ENCODE results near the gene PFDN5. TPM values are rescaled to one million over a fixed set of nuclear protein-coding genes. Genes with fewer than 3 reads are reported as not detected.

Gene PFDN5
- total and polyA plus RNA-seq, 9 of the 15 experiments (the other 6 are each of a cell fraction or from before 2014, with no cell fraction given): 361 to 1,636 (median 742) TPM

DNA sequence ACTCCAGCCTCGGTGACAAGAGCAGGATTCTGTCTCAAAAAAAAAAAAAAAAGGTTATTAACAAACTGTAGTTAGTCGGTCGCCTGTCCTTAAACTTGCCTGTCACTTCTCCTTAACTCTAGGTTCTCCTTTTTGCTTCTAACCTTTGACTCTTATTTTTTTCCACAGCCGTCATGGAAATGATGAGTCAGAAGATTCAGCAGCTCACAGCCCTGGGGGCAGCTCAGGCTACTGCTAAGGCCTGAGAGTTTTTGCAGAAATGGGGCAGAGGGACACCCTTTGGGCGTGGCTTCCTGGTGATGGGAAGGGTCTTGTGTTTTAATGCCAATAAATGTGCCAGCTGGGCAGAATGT is 3.7 kb downstream of the PFDN5 start (continued):
- no peak for TF ChIP-seq HMGXB4 (CRISPR knock-in tag; IDR thresholded peaks at IDR 0.05)
- TF ChIP-seq CGGBP1 (CRISPR knock-in tag; IDR thresholded peaks at IDR 0.05): no peak
- no peak for TF ChIP-seq PRMT5 (CRISPR knock-in tag; IDR thresholded peaks at IDR 0.05)
- TF ChIP-seq E2F3 (CRISPR knock-in tag; IDR thresholded peaks at IDR 0.05): no peak
- TF ChIP-seq ARNT (IDR thresholded peaks at IDR 0.05): no peak
- no peak for TF ChIP-seq ETV6 (IDR thresholded peaks at IDR 0.05; ENCODE audit: borderline replicate concordance in 1 of 2, low read depth in 2 of 2, low read length in 1 of 2)
- TF ChIP-seq ETV6 (CRISPR knock-in tag; IDR thresholded peaks at IDR 0.05; ENCODE audit: borderline replicate concordance): no peak
- no peak for TF ChIP-seq RFX5 (IDR thresholded peaks at IDR 0.05; ENCODE audit: low read depth, low read length)
- no peak for TF ChIP-seq EGR1 (conservative IDR thresholded peaks at IDR 0.05)
- no peak for TF ChIP-seq HNRNPL (IDR thresholded peaks at IDR 0.05; ENCODE audit: low read depth, low read length)
- TF ChIP-seq ELF4 (CRISPR knock-in tag; IDR thresholded peaks at IDR 0.05): no peak
- no peak for TF ChIP-seq ARID4B (CRISPR knock-in tag; IDR thresholded peaks at IDR 0.05)
- TF ChIP-seq NCOA6 (IDR thresholded peaks at IDR 0.05): no peak
- no peak for TF ChIP-seq MBD1 (CRISPR knock-in tag; IDR thresholded peaks at IDR 0.05)
- TF ChIP-seq ZNF766 (CRISPR knock-in tag; conservative IDR thresholded peaks at IDR 0.05): no peak
- TF ChIP-seq, protein P1, sequence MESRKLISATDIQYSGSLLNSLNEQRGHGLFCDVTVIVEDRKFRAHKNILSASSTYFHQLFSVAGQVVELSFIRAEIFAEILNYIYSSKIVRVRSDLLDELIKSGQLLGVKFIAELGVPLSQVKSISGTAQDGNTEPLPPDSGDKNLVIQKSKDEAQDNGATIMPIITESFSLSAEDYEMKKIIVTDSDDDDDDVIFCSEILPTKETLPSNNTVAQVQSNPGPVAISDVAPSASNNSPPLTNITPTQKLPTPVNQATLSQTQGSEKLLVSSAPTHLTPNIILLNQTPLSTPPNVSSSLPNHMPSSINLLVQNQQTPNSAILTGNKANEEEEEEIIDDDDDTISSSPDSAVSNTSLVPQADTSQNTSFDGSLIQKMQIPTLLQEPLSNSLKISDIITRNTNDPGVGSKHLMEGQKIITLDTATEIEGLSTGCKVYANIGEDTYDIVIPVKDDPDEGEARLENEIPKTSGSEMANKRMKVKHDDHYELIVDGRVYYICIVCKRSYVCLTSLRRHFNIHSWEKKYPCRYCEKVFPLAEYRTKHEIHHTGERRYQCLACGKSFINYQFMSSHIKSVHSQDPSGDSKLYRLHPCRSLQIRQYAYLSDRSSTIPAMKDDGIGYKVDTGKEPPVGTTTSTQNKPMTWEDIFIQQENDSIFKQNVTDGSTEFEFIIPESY (CRISPR knock-in tag; IDR thresholded peaks at IDR 0.05): no peak
- no peak for TF ChIP-seq ZNF785 (CRISPR knock-in tag; IDR thresholded peaks at IDR 0.05)
- TF ChIP-seq RFX7 (CRISPR knock-in tag; IDR thresholded peaks at IDR 0.05): no peak
- no peak for TF ChIP-seq TOE1 (IDR thresholded peaks at IDR 0.05; ENCODE audit: borderline replicate concordance)
- TF ChIP-seq TOE1 (CRISPR knock-in tag; IDR thresholded peaks at IDR 0.05; ENCODE audit: borderline replicate concordance, low read depth): no peak

All from K562 (cell line).